Ovary (tissue), 9 donors: ENCODE data around the gene ACO2. TPM values are rescaled to one million over a fixed set of nuclear protein-coding genes. Genes with fewer than 3 reads are reported as not detected.
A peak's percentile ranks its signal among the peaks of the same experiment; 100 is the strongest.

ENCODE experiments used
- DNase-seq, 5 donors: peaks; one replicate each; pipeline ENCODE4 v3.0.0-alpha.2; 2019 to 2020
- H3K27ac ChIP-seq, 2 donors: fragments of 200-600 bp; one replicate each; pipeline versions ENCODE4 v1.5.1 to v1.8.0; 2019 to 2022
- H3K27me3 ChIP-seq: fragments of 200-600 bp; one replicate; pipeline ENCODE4 v1.8.0; 2022
- H3K36me3 ChIP-seq: fragments of 200-600 bp; sonication (generic); one replicate; pipeline ENCODE4 v1.5.1; 2019
- H3K4me1 ChIP-seq: one replicate; pipeline ENCODE4 v1.8.1; 2013; ENCODE audit warnings: mild to moderate bottlenecking, moderate library complexity; ENCODE audit not compliant: insufficient read depth
- H3K4me3 ChIP-seq: fragments of 200-600 bp; sonication (generic); one replicate; pipeline ENCODE4 v1.5.1; 2017
- H3K9me3 ChIP-seq, 2 donors: fragments of 200-600 bp in 1 of 2; sonication (generic) in 1 of 2; one replicate each; pipeline versions ENCODE4 v1.5.1 to v1.8.1; 2013 to 2019; ENCODE audit warnings: mild to moderate bottlenecking in 1 of 2, moderate library complexity in 1 of 2
- CTCF ChIP-seq, 3 donors: fragments of 450-650 bp in 2 of 3; fragments of 200-600 bp in 1 of 3; IDR thresholded peaks; one replicate each; pipeline versions ENCODE4 v1.5.1 to v1.8.0; 2016 to 2022; ENCODE audit warnings: antibody characterized with exemption in 3 of 3, mild to moderate bottlenecking in 1 of 3
- EP300 ChIP-seq: sonication (generic); formaldehyde crosslinking; IDR thresholded peaks from one replicate; pipeline ENCODE4 v1.6.1; 2017; ENCODE audit warnings: antibody characterized with exemption
- POLR2A ChIP-seq: fragments of 450-650 bp; IDR thresholded peaks from one replicate; pipeline ENCODE4 v1.6.1; 2017; ENCODE audit warnings: antibody characterized with exemption, mild to moderate bottlenecking, moderate library complexity
- WGBS, 3 donors: extraction: QIAGEN DNeasy Blood & Tissue Kit in 1 of 3; methylation state at CpG; one replicate each; pipeline versions ENCODE4 v1.1.5 to v1.1.7; 2013 to 2017; 5-methylcytosine and 5-hydroxymethylcytosine counted together
- intact Hi-C, 4 donors: fragments of 100-400 bp; cut with DNase I; formaldehyde crosslinking; loops; one replicate each; pipeline versions ENCODE4 v1.11.0 to v1.15.1; 2022 to 2023
- polyA plus RNA-seq, 2 donors: library from polyadenylated mRNA; stranded (reverse); fragments of 200-250 nt in 1 of 2; fragments of 350-450 nt in 1 of 2; fragmentation: Illumina TruSeq in 1 of 2; extraction: RNeasy Lipid Tissue Mini Kit (QIAGEN cat#74804) in 1 of 2; gene quantifications; one replicate each; pipeline ENCODE4 v1.2.3, GENCODE V29; 2013 to 2014
- total RNA-seq, 7 donors: library from RNA; depleted of rRNA in 2 of 7; stranded (reverse); fragments of >200 nt in 2 of 7; fragmentation: NEBNext Ultra II Directional in 3 of 7; extraction: Animal tissue kit (Norgen Biotek cat#: 25700) in 3 of 7; gene quantifications; one replicate each; pipeline versions ENCODE4 v1.1.0 to v1.2.4, GENCODE V29; 2016 to 2023
- donor health status: DM: no; HTN: no; CAD: no; lungs with moderate emphysema.
- donor health status: DM: no; HTN: no; CAD: no.
- donor health status: Bipolar disorder and iron deficiency.
- donor health status: DM: yes; HTN: yes; CAD: no.
- donor health status: DM: no; HTN: no; CAD: no.
- donor health status: DM: yes; HTN: yes; CAD: no.

Gene ACO2
- total and polyA plus RNA-seq, 9 donors = 20.6 to 99.1 (median 50.7) TPM

- Histone ChIP-seq H3K27ac (peak overlapping the region in 1 of 2 donors; percentile 16), H3K9me3 (no peaks in the 10 kb centered on the region), H3K4me3 (no peak overlapping the region), H3K27me3 (no peaks in the 10 kb centered on the region), H3K4me1 (peaks cover 9% of the 10 kb centered on the region), H3K36me3 (no peaks in the 10 kb centered on the region)
- intact Hi-C loops = loop anchor here in 1 of 4 donors (10.0 kb wide), 1 partner anchor 54 kb away; no protein-coding TSS in a partner anchor
- 57 to 63% (median 60%) methylated on average over 9 to 12 of the region's 12 CpGs for WGBS, 3 donors
- DNase-seq = peak in 1 of 5 donors; percentile 43
- TF ChIP-seq POLR2A (no peak), EP300 (no peak), CTCF (IDR thresholded peaks at IDR 0.05) (no peak)
These were observed 39.9 kb downstream of the ACO2 start for GRCh38 chr22:41508770-41509170.

- Histone ChIP-seq H3K9me3 (no peaks in the 10 kb centered on the region), H3K36me3 (no peaks in the 10 kb centered on the region), H3K27me3 (no peaks in the 10 kb centered on the region), H3K4me3 (no peak overlapping the region), H3K4me1 (peaks cover 9% of the 10 kb centered on the region), H3K27ac (no peak overlapping the region)
- no peak for DNase-seq
- TF ChIP-seq EP300 (no peak), POLR2A (no peak), CTCF (IDR thresholded peaks at IDR 0.05) (no peak)
- intact Hi-C loops = loop anchor here in 1 of 4 donors (10.0 kb wide), 1 partner anchor 587 kb away; no protein-coding TSS in a partner anchor
- WGBS, 3 donors = 77 to 85% (median 82%) methylated on average over 2 of the region's 2 CpGs
These were observed 42.6 kb downstream of the ACO2 start for GRCh38 chr22:41511521-41511968.

GRCh38 chr22:41512421-41513194 is 43.7 kb downstream of the ACO2 start:
- Histone ChIP-seq H3K9me3 (no peaks in the 10 kb centered on the region), H3K4me3 (no peak overlapping the region), H3K36me3 (no peaks in the 10 kb centered on the region), H3K27ac (peak overlapping the region in 1 of 2 donors; percentile 1), H3K4me1 (peaks cover 9% of the 10 kb centered on the region), H3K27me3 (no peaks in the 10 kb centered on the region)
- 46 to 51% (median 48%) methylated on average over 15 to 17 of the region's 17 CpGs for WGBS, 3 donors
- TF ChIP-seq CTCF (IDR thresholded peaks at IDR 0.05) (no peak), POLR2A (no peak), EP300 (no peak)
- peak; percentile 63 to 80 (median 71) for DNase-seq
- intact Hi-C loops = loop anchor here in 1 of 4 donors (10.0 kb wide), 1 partner anchor 588 kb away; no protein-coding TSS in a partner anchor

- Histone ChIP-seq H3K27ac (peak overlapping the region in 1 of 2 donors; percentile 1), H3K4me1 (peaks cover 9% of the 10 kb centered on the region), H3K4me3 (no peak overlapping the region), H3K36me3 (no peaks in the 10 kb centered on the region), H3K9me3 (no peaks in the 10 kb centered on the region), H3K27me3 (no peaks in the 10 kb centered on the region)
- TF ChIP-seq EP300 = no peak
- no peak for TF ChIP-seq POLR2A
- no peak for TF ChIP-seq CTCF (IDR thresholded peaks at IDR 0.05)
- DNase-seq = no peak
- 66 to 84% (median 76%) methylated on average over 5 of the region's 5 CpGs for WGBS, 3 donors
- intact Hi-C loops = loop anchor here in 1 of 4 donors (10.0 kb wide), 1 partner anchor 589 kb away; no protein-coding TSS in a partner anchor
These were observed 44.5 kb downstream of the ACO2 start for GRCh38 chr22:41513391-41513790.
